Stimulated activated CD8-positive, alpha-beta memory T cell treated with anti-CD3 and anti-CD28 coated beads, Interleukin-4, amount 100 ng/mL, for 4 hours (primary cell): ENCODE measurements around the gene CCBE1.

ENCODE experiments used
- DNase-seq, 2 donors: peaks; one replicate each; pipeline ENCODE4 v3.0.0-alpha.2; 2020; ENCODE audit warnings: low read depth in 2 of 2, low spot score in 1 of 2

Gene CCBE1

GRCh38 chr18:59458575-59458974 lies 238.6 kb downstream of the CCBE1 start:
- no peak for DNase-seq

GRCh38 chr18:59456657-59457056 lies 240.6 kb downstream of the CCBE1 start:
- no peak for DNase-seq

- no peak for DNase-seq
These were observed 241.4 kb downstream of the CCBE1 start for GRCh38 chr18:59455728-59456276.

- DNase-seq, result no peak
These were observed 242.1 kb downstream of the CCBE1 start for GRCh38 chr18:59454909-59455727.

- DNase-seq, result no peak
These were observed 243.7 kb downstream of the CCBE1 start for GRCh38 chr18:59453468-59453961.

- DNase-seq, result no peak
These were observed 245.3 kb downstream of the CCBE1 start for GRCh38 chr18:59451963-59452362.

GRCh38 chr18:59451073-59451472 lies 246.2 kb downstream of the CCBE1 start:
- DNase-seq, result no peak

- DNase-seq, result no peak
These were observed 248.7 kb downstream of the CCBE1 start for GRCh38 chr18:59448546-59448945.

GRCh38 chr18:59446012-59446411 lies 251.2 kb downstream of the CCBE1 start:
- DNase-seq, result no peak

- no peak for DNase-seq
These were observed 259.2 kb downstream of the CCBE1 start for GRCh38 chr18:59437851-59438569.

GRCh38 chr18:59432803-59433597 lies 264.2 kb downstream of the CCBE1 start:
- no peak for DNase-seq

GRCh38 chr18:59431131-59431530 lies 266.1 kb downstream of the CCBE1 start:
- DNase-seq, result no peak

- DNase-seq, result no peak
These were observed 267.6 kb downstream of the CCBE1 start for GRCh38 chr18:59429608-59430007.

GRCh38 chr18:59428018-59428417 lies 269.2 kb downstream of the CCBE1 start:
- DNase-seq, result no peak

- no peak for DNase-seq
These were observed 270.4 kb downstream of the CCBE1 start for GRCh38 chr18:59426855-59427254.

- no peak for DNase-seq
These were observed 274.0 kb downstream of the CCBE1 start for GRCh38 chr18:59423259-59423658.

GRCh38 chr18:59420244-59420643 lies 277.0 kb downstream of the CCBE1 start:
- no peak for DNase-seq

- DNase-seq, result no peak
These were observed 277.8 kb downstream of the CCBE1 start for GRCh38 chr18:59419386-59419785.

GRCh38 chr18:59416818-59417217 lies 280.4 kb downstream of the CCBE1 start:
- no peak for DNase-seq

GRCh38 chr18:59414111-59414653 lies 283.0 kb downstream of the CCBE1 start:
- no peak for DNase-seq
